ENCODE measurements around the gene NEUROD2. TPM values are rescaled to one million over a fixed set of nuclear protein-coding genes. Genes with fewer than 3 reads are reported as not detected.

Gene NEUROD2
- total RNA-seq, 1 donor from 2014 or later: not detected

GRCh38 chr17:39600997-39601597 is 6.6 kb downstream of the NEUROD2 start:
- Mint-ChIP-seq H3K27me3 (peaks cover 65% of the 10 kb centered on the region), H3K27ac (no peak overlapping the region), H3K9me3 (no peaks in the 10 kb centered on the region), H3K4me1 (peaks cover 46% of the 10 kb centered on the region), H3K4me3 (no peak overlapping the region), H3K36me3 (ENCODE audit: low read depth) (no peaks in the 10 kb centered on the region)
- ChIA-PET POLR2A (interaction anchor here (0.6 kb wide), 1 partner anchor 401 kb away, joined by 4 read pairs; the partner anchor contains the start of gene RPL19), CTCF (interaction anchor here (2.1 kb wide), 1 partner anchor 20 kb away, joined by 5 read pairs; no protein-coding TSS in a partner anchor)
- no peak for DNase-seq
- intact Hi-C loops (cut with micrococcal nuclease): no loop called here
- ATAC-seq (ENCODE audit: low read depth): no peak
- TF ChIP-seq CTCF (IDR thresholded peaks at IDR 0.05): no peak

- intact Hi-C loops (cut with micrococcal nuclease): no loop called here
- POLR2A ChIA-PET: interaction anchor here (0.6 kb wide), 2 partner anchors 84 to 400 kb away, joined by 4 to 8 read pairs; partner anchors contain the start of gene RPL19
- no peak for TF ChIP-seq CTCF (IDR thresholded peaks at IDR 0.05)
- ATAC-seq (ENCODE audit: low read depth) (no peak), DNase-seq (no peak)
- Mint-ChIP-seq H3K4me1 (peaks cover 42% of the 10 kb centered on the region), H3K27ac (no peak overlapping the region), H3K4me3 (no peak overlapping the region), H3K36me3 (ENCODE audit: low read depth) (no peaks in the 10 kb centered on the region), H3K27me3 (peaks cover 67% of the 10 kb centered on the region), H3K9me3 (no peaks in the 10 kb centered on the region)
- CTCF ChIA-PET: interaction anchor here (2.1 kb wide), 1 partner anchor 21 kb away, joined by 5 read pairs; no protein-coding TSS in a partner anchor
Observed at GRCh38 chr17:39600288-39600996, 7.3 kb downstream of the NEUROD2 start.

- Mint-ChIP-seq H3K36me3 (ENCODE audit: low read depth) (no peaks in the 10 kb centered on the region), H3K4me1 (peaks cover 37% of the 10 kb centered on the region), H3K27ac (no peak overlapping the region), H3K27me3 (peaks cover 68% of the 10 kb centered on the region), H3K4me3 (no peak overlapping the region), H3K9me3 (no peaks in the 10 kb centered on the region)
- POLR2A ChIA-PET: interaction anchor here (0.6 kb wide), 1 partner anchor 85 kb away, joined by 8 read pairs; no protein-coding TSS in a partner anchor
- ATAC-seq (ENCODE audit: low read depth) (no peak), DNase-seq (no peak)
- intact Hi-C loops (cut with micrococcal nuclease): no loop called here
- TF ChIP-seq CTCF (IDR thresholded peaks at IDR 0.05): no peak
- CTCF ChIA-PET: interaction anchor here (2.1 kb wide), 1 partner anchor 22 kb away, joined by 5 read pairs; no protein-coding TSS in a partner anchor
Observed at GRCh38 chr17:39599665-39600231, 8.0 kb downstream of the NEUROD2 start.

GRCh38 chr17:39599004-39599664 is 8.6 kb downstream of the NEUROD2 start:
- no peak for ATAC-seq (ENCODE audit: low read depth)
- intact Hi-C loops (cut with micrococcal nuclease): no loop called here
- Mint-ChIP-seq H3K36me3 (ENCODE audit: low read depth) (no peaks in the 10 kb centered on the region), H3K4me1 (peaks cover 33% of the 10 kb centered on the region), H3K4me3 (no peak overlapping the region), H3K27ac (no peak overlapping the region), H3K27me3 (peaks cover 72% of the 10 kb centered on the region), H3K9me3 (no peaks in the 10 kb centered on the region)
- DNase-seq: no peak
- no peak for TF ChIP-seq CTCF (IDR thresholded peaks at IDR 0.05)
- CTCF ChIA-PET: interaction anchor here (2.1 kb wide), 1 partner anchor 22 kb away, joined by 5 read pairs; no protein-coding TSS in a partner anchor
- POLR2A ChIA-PET: no interaction called here
